NT2/D1 (cell line): ENCODE results near the gene THAP3.

Experiments used
- YY1 ChIP-seq: IDR thresholded peaks from 2 replicates; pipeline ENCODE4 v1.6.1; 2011; ENCODE audit not compliant: insufficient read length, insufficient read depth
- ZNF274 ChIP-seq: IDR thresholded peaks from 2 replicates; pipeline ENCODE4 v1.6.1; 2011; ENCODE audit warnings: mild to moderate bottlenecking, low read depth, low read length

- TF ChIP-seq ZNF274 (no peak), YY1 (no peak)
Measured at GRCh38 chr1:6673816-6674398, 49.2 kb downstream of the THAP3 start.
